Right ventricle myocardium superior (tissue), 1 donor: ENCODE results near the gene SLC7A4. TPM values are rescaled to one million over a fixed set of nuclear protein-coding genes. Genes with fewer than 3 reads are reported as not detected.
"Not testable (repeated sequence)": the region's sequence is repeated elsewhere in the genome, so short reads cannot be mapped to it uniquely, and the experiment has no call there.

ENCODE experiments used
- ATAC-seq: fragments of 200-7000 bp; cut with Tn5 transposase; one replicate; pipeline ENCODE4 v1.9.1; 2020; ENCODE audit warnings: mild to moderate bottlenecking; ENCODE audit not compliant: poor library complexity
- DNase-seq: peaks from one replicate; pipeline ENCODE4 v3.0.0-alpha.2; 2020
- intact Hi-C: fragments of 100-400 bp; cut with DNase I; formaldehyde crosslinking; loops from one replicate; pipeline ENCODE4 v1.11.2; 2022
- total RNA-seq: library from RNA; stranded (reverse); fragmentation: NEBNext Ultra II Directional; extraction: Animal tissue kit (Norgen Biotek cat#: 25700); gene quantifications from one replicate; pipeline ENCODE4 v1.2.1, GENCODE V29; 2021
- donor health status: DM: no; HTN: yes; CAD: no; lungs with severe emphysema.

Gene SLC7A4
- total RNA-seq, 1 donor from 2014 or later: 0.16 TPM

GRCh38 chr22:21067075-21067900, 34.9 kb upstream of the SLC7A4 start:
- ATAC-seq (no peak), DNase-seq (no peak)

GRCh38 chr22:21064917-21065864, 32.8 kb upstream of the SLC7A4 start:
- intact Hi-C loops: no loop called here
- no peak for DNase-seq
- ATAC-seq: peak; percentile 45

More at GRCh38 chr22:21067075-21067900, 34.9 kb upstream of the SLC7A4 start:
- intact Hi-C loops: no loop called here

GRCh38 chr22:21064425-21064824, 32.1 kb upstream of the SLC7A4 start:
- intact Hi-C loops, ATAC-seq, DNase-seq: not testable (repeated sequence)

GRCh38 chr22:21061660-21062321, 29.4 kb upstream of the SLC7A4 start:
- DNase-seq, ATAC-seq: not testable (repeated sequence)

GRCh38 chr22:21060363-21060762, 28.0 kb upstream of the SLC7A4 start:
- DNase-seq, intact Hi-C loops: not testable (repeated sequence)
- peak; percentile 82 for ATAC-seq

More at GRCh38 chr22:21061660-21062321, 29.4 kb upstream of the SLC7A4 start:
- intact Hi-C loops: not testable (repeated sequence)

GRCh38 chr22:21055880-21056319, 23.5 kb upstream of the SLC7A4 start:
- DNase-seq: no peak
- ATAC-seq: no peak
- intact Hi-C loops: no loop called here

GRCh38 chr22:21055564-21055834, 23.1 kb upstream of the SLC7A4 start:
- no peak for ATAC-seq

GRCh38 chr22:21054714-21055563, 22.6 kb upstream of the SLC7A4 start:
- intact Hi-C loops: no loop called here
- ATAC-seq: no peak
- no peak for DNase-seq

More at GRCh38 chr22:21055564-21055834, 23.1 kb upstream of the SLC7A4 start:
- no peak for DNase-seq
- intact Hi-C loops: no loop called here

- no peak for ATAC-seq
- intact Hi-C loops: no loop called here
- no peak for DNase-seq
Observed at GRCh38 chr22:21054046-21054713, 21.8 kb upstream of the SLC7A4 start.

- ATAC-seq (no peak), DNase-seq (no peak)
- intact Hi-C loops: no loop called here
Observed at GRCh38 chr22:21052715-21053459, 20.5 kb upstream of the SLC7A4 start.

- DNase-seq: no peak
- intact Hi-C loops: no loop called here
Observed at GRCh38 chr22:21051831-21052400, 19.6 kb upstream of the SLC7A4 start.

GRCh38 chr22:21051145-21051830, 18.9 kb upstream of the SLC7A4 start:
- ATAC-seq (no peak), DNase-seq (no peak)
- intact Hi-C loops: no loop called here

More at GRCh38 chr22:21051831-21052400, 19.6 kb upstream of the SLC7A4 start:
- no peak for ATAC-seq

- ATAC-seq, DNase-seq, intact Hi-C loops: not testable (repeated sequence)
Observed at GRCh38 chr22:21048965-21049364, 16.6 kb upstream of the SLC7A4 start.

GRCh38 chr22:21048448-21048847, 16.1 kb upstream of the SLC7A4 start:
- intact Hi-C loops, ATAC-seq, DNase-seq: not testable (repeated sequence)

- DNase-seq (no peak), ATAC-seq (no peak)
- intact Hi-C loops: no loop called here
Observed at GRCh38 chr22:21047730-21048129, 15.4 kb upstream of the SLC7A4 start.
